GM23338 (cell line): Measurements from ENCODE around the gene CCDC120.

Source experiments
- CREB1 ChIP-seq: fragments of 250-450 bp; sonication (Bioruptor Pico); IDR thresholded peaks from 2 replicates; pipeline ENCODE4 v1.5.0; 2020; ENCODE audit warnings: low read depth, mild to moderate bottlenecking, moderate library complexity
- EZH2 ChIP-seq: fragments of 200-600 bp; sonication (generic); IDR thresholded peaks from one replicate; pipeline ENCODE4 v1.8.0; 2017; ENCODE audit warnings: antibody characterized with exemption, mild to moderate bottlenecking, low read depth; ENCODE audit not compliant: unreplicated experiment
- EZH2phosphoT487 ChIP-seq: fragments of 200-600 bp; sonication (generic); IDR thresholded peaks from one replicate; pipeline ENCODE4 v1.8.1; 2018; ENCODE audit warnings: antibody characterized with exemption; ENCODE audit not compliant: unreplicated experiment
- JUNB ChIP-seq: IDR thresholded peaks from one replicate; pipeline ENCODE4 v1.6.1; 2016; ENCODE audit warnings: antibody characterized with exemption; ENCODE audit not compliant: unreplicated experiment
- STAT1 ChIP-seq: IDR thresholded peaks from one replicate; pipeline ENCODE4 v1.6.1; 2016; ENCODE audit warnings: antibody characterized with exemption; ENCODE audit not compliant: unreplicated experiment
- ZNF331 ChIP-seq: fragments of 250-450 bp; sonication (Bioruptor Pico); IDR thresholded peaks from 2 replicates; pipeline ENCODE4 v1.5.0; 2020; ENCODE audit warnings: low read depth, mild to moderate bottlenecking, moderate library complexity
- TF ChIP-seq, protein P1 (sequence below), 2 experiments: fragments of 200-600 bp in 1 of 2; sonication (generic) in 1 of 2; conservative IDR thresholded peaks; 2 replicates each; pipeline versions ENCODE4 v1.5.1 to v1.6.1; 2016 to 2017; ENCODE audit warnings: antibody characterized with exemption in 2 of 2, low read depth in 2 of 2, mild to moderate bottlenecking in 2 of 2, moderate library complexity in 1 of 2
- TF ChIP-seq, protein P2 (sequence below): IDR thresholded peaks from one replicate; pipeline ENCODE4 v1.6.1; 2018; ENCODE audit warnings: antibody characterized with exemption; ENCODE audit not compliant: unreplicated experiment

DNA sequence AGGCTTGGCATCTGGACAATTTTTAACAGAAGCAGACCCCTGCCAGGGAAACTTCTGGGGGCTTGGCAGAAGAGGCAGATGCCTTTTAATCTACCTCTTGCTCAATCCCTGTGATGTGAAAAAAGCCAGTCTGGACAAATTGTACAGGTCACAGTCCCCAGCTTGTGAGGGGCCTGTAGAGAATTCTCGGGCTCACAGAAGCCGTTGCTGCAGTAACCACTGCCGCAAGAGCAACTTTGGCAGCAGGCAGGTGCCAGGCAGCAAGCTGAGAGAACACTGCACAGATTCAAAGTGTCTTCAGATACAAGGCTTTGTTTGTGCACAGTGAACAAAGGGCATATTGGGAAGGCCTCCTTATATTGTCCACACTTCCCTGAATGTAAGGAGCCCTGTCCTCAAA lies 53.0 kb downstream of the CCDC120 start:
- TF ChIP-seq EZH2, result no peak
- TF ChIP-seq, protein P1, sequence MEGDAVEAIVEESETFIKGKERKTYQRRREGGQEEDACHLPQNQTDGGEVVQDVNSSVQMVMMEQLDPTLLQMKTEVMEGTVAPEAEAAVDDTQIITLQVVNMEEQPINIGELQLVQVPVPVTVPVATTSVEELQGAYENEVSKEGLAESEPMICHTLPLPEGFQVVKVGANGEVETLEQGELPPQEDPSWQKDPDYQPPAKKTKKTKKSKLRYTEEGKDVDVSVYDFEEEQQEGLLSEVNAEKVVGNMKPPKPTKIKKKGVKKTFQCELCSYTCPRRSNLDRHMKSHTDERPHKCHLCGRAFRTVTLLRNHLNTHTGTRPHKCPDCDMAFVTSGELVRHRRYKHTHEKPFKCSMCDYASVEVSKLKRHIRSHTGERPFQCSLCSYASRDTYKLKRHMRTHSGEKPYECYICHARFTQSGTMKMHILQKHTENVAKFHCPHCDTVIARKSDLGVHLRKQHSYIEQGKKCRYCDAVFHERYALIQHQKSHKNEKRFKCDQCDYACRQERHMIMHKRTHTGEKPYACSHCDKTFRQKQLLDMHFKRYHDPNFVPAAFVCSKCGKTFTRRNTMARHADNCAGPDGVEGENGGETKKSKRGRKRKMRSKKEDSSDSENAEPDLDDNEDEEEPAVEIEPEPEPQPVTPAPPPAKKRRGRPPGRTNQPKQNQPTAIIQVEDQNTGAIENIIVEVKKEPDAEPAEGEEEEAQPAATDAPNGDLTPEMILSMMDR (conservative IDR thresholded peaks at IDR 0.05; ENCODE audit: low read depth in 2 of 2), result no peak
- TF ChIP-seq, protein P2, sequence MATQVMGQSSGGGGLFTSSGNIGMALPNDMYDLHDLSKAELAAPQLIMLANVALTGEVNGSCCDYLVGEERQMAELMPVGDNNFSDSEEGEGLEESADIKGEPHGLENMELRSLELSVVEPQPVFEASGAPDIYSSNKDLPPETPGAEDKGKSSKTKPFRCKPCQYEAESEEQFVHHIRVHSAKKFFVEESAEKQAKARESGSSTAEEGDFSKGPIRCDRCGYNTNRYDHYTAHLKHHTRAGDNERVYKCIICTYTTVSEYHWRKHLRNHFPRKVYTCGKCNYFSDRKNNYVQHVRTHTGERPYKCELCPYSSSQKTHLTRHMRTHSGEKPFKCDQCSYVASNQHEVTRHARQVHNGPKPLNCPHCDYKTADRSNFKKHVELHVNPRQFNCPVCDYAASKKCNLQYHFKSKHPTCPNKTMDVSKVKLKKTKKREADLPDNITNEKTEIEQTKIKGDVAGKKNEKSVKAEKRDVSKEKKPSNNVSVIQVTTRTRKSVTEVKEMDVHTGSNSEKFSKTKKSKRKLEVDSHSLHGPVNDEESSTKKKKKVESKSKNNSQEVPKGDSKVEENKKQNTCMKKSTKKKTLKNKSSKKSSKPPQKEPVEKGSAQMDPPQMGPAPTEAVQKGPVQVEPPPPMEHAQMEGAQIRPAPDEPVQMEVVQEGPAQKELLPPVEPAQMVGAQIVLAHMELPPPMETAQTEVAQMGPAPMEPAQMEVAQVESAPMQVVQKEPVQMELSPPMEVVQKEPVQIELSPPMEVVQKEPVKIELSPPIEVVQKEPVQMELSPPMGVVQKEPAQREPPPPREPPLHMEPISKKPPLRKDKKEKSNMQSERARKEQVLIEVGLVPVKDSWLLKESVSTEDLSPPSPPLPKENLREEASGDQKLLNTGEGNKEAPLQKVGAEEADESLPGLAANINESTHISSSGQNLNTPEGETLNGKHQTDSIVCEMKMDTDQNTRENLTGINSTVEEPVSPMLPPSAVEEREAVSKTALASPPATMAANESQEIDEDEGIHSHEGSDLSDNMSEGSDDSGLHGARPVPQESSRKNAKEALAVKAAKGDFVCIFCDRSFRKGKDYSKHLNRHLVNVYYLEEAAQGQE, result no peak
- TF ChIP-seq ZNF331 (CRISPR knock-in tag), result no peak
- TF ChIP-seq JUNB, result no peak
- no peak for TF ChIP-seq EZH2phosphoT487
- TF ChIP-seq CREB1 (CRISPR knock-in tag), result no peak
- TF ChIP-seq STAT1, result no peak
